HUES6 (cell line): Measurements from ENCODE around the gene CCDC186.

Experiments
- H3K27ac ChIP-seq: 2 replicates; pipeline ENCODE4 v1.7.0; 2013; ENCODE audit warnings: low read depth, mild to moderate bottlenecking, low read length, inconsistent platforms
- H3K27me3 ChIP-seq: 2 replicates; pipeline ENCODE4 v1.6.1; 2013; ENCODE audit warnings: low read length; ENCODE audit not compliant: control insufficient read depth, insufficient read depth
- H3K36me3 ChIP-seq: 2 replicates; pipeline ENCODE4 v1.6.1; 2013; ENCODE audit warnings: low read length; ENCODE audit not compliant: control insufficient read depth, insufficient read depth
- H3K4me1 ChIP-seq: 2 replicates; pipeline ENCODE4 v1.6.1; 2013; ENCODE audit warnings: low read length; ENCODE audit not compliant: control insufficient read depth, insufficient read depth
- H3K4me3 ChIP-seq: 2 replicates; pipeline ENCODE4 v1.5.1; 2013; ENCODE audit warnings: low read depth, low read length
- H3K9ac ChIP-seq: one replicate; pipeline ENCODE4 v1.6.1; 2013; ENCODE audit warnings: mild to moderate bottlenecking, low read length
- H3K9me3 ChIP-seq: 2 replicates; pipeline ENCODE4 v1.6.1; 2013; ENCODE audit warnings: low read depth, low read length; ENCODE audit not compliant: control insufficient read depth, insufficient read depth

The CCDC186 gene

GRCh38 chr10:114195079-114195478 lies 21.1 kb upstream of the CCDC186 start:
- H3K27me3 ChIP-seq, result no peaks in the 10 kb centered on the region
- no peak overlapping the region for H3K9ac ChIP-seq
- H3K36me3 ChIP-seq, result no peaks in the 10 kb centered on the region
- H3K4me1 ChIP-seq, result no peaks in the 10 kb centered on the region
- H3K4me3 ChIP-seq, result no peak overlapping the region
- H3K9me3 ChIP-seq, result no peaks in the 10 kb centered on the region
- H3K27ac ChIP-seq, result no peak overlapping the region

GRCh38 chr10:114189700-114190099 lies 15.7 kb upstream of the CCDC186 start:
- Histone ChIP-seq H3K4me1 (no peaks in the 10 kb centered on the region), H3K27me3 (no peaks in the 10 kb centered on the region), H3K9me3 (no peaks in the 10 kb centered on the region), H3K36me3 (no peaks in the 10 kb centered on the region), H3K9ac (no peak overlapping the region), H3K27ac (no peak overlapping the region), H3K4me3 (no peak overlapping the region)

- Histone ChIP-seq H3K4me1 (no peaks in the 10 kb centered on the region), H3K27me3 (no peaks in the 10 kb centered on the region), H3K9me3 (no peaks in the 10 kb centered on the region), H3K27ac (no peak overlapping the region), H3K9ac (no peak overlapping the region), H3K36me3 (no peaks in the 10 kb centered on the region), H3K4me3 (no peak overlapping the region)
Measured at GRCh38 chr10:114188900-114189299, 14.9 kb upstream of the CCDC186 start.

- H3K27ac ChIP-seq, result no peak overlapping the region
- H3K9ac ChIP-seq, result no peak overlapping the region
- H3K4me3 ChIP-seq, result no peak overlapping the region
- H3K4me1 ChIP-seq, result no peaks in the 10 kb centered on the region
- H3K36me3 ChIP-seq, result no peaks in the 10 kb centered on the region
- H3K27me3 ChIP-seq, result no peaks in the 10 kb centered on the region
- no peaks in the 10 kb centered on the region for H3K9me3 ChIP-seq
Measured at GRCh38 chr10:114188001-114188400, 14.0 kb upstream of the CCDC186 start.

GRCh38 chr10:114184276-114184675 lies 10.3 kb upstream of the CCDC186 start:
- peaks cover 10% of the 10 kb centered on the region for H3K4me1 ChIP-seq
- no peaks in the 10 kb centered on the region for H3K9me3 ChIP-seq
- no peaks in the 10 kb centered on the region for H3K36me3 ChIP-seq
- no peak overlapping the region for H3K4me3 ChIP-seq
- H3K27ac ChIP-seq, result no peak overlapping the region
- H3K27me3 ChIP-seq, result no peaks in the 10 kb centered on the region
- H3K9ac ChIP-seq, result no peak overlapping the region

GRCh38 chr10:114183563-114183962 lies 9.6 kb upstream of the CCDC186 start:
- Histone ChIP-seq H3K27me3 (0 out of 2 replicates have a peak, but pooled peaks cover 3% of the 10 kb centered on the region), H3K4me3 (no peak overlapping the region), H3K36me3 (no peaks in the 10 kb centered on the region), H3K9me3 (no peaks in the 10 kb centered on the region), H3K4me1 (peaks cover 13% of the 10 kb centered on the region), H3K27ac (no peak overlapping the region), H3K9ac (no peak overlapping the region)

GRCh38 chr10:114181971-114182370 lies 8.0 kb upstream of the CCDC186 start:
- Histone ChIP-seq H3K4me1 (peaks cover 13% of the 10 kb centered on the region), H3K27ac (no peak overlapping the region), H3K9me3 (no peaks in the 10 kb centered on the region), H3K4me3 (no peak overlapping the region), H3K36me3 (no peaks in the 10 kb centered on the region), H3K27me3 (0 out of 2 replicates have a peak, but pooled peaks cover 3% of the 10 kb centered on the region), H3K9ac (no peak overlapping the region)

GRCh38 chr10:114180937-114181336 lies 6.9 kb upstream of the CCDC186 start:
- 0 out of 2 replicates have a peak, but pooled peaks cover 3% of the 10 kb centered on the region for H3K27me3 ChIP-seq
- no peaks in the 10 kb centered on the region for H3K36me3 ChIP-seq
- no peak overlapping the region for H3K27ac ChIP-seq
- peaks cover 13% of the 10 kb centered on the region for H3K4me1 ChIP-seq
- no peak overlapping the region for H3K4me3 ChIP-seq
- H3K9me3 ChIP-seq, result no peaks in the 10 kb centered on the region
- H3K9ac ChIP-seq, result no peak overlapping the region

- Histone ChIP-seq H3K27me3 (peaks cover 6% of the 10 kb centered on the region; the same call in 1 of the 2 replicates), H3K4me1 (peaks cover 15% of the 10 kb centered on the region), H3K9me3 (no peaks in the 10 kb centered on the region), H3K4me3 (no peak overlapping the region), H3K36me3 (no peaks in the 10 kb centered on the region), H3K9ac (no peak overlapping the region), H3K27ac (no peak overlapping the region)
Measured at GRCh38 chr10:114179747-114180146, 5.7 kb upstream of the CCDC186 start.

GRCh38 chr10:114179148-114179547 lies 5.1 kb upstream of the CCDC186 start, which contains the start of gene TDRD1:
Gene TDRD1 (plus strand): TSS chr10:114179353. CDS start chr10:114187832, 8,479 bp downstream.
- Histone ChIP-seq H3K9me3 (no peaks in the 10 kb centered on the region), H3K4me1 (peaks cover 17% of the 10 kb centered on the region), H3K27ac (no peak within 1 kb of the TSS), H3K9ac (no peak within 1 kb of the TSS), H3K27me3 (peaks cover 8% of the 10 kb centered on the region; the same call in 1 of the 2 replicates), H3K4me3 (no peak within 1 kb of the TSS), H3K36me3 (no peaks in the 10 kb centered on the region)

GRCh38 chr10:114176511-114176910 lies 2.5 kb upstream of the CCDC186 start:
- no peaks in the 10 kb centered on the region for H3K9me3 ChIP-seq
- H3K9ac ChIP-seq, result no peak overlapping the region
- peaks cover 8% of the 10 kb centered on the region; the same call in 1 of the 2 replicates for H3K27me3 ChIP-seq
- no peak overlapping the region for H3K27ac ChIP-seq
- peaks cover 20% of the 10 kb centered on the region for H3K4me1 ChIP-seq
- no peak overlapping the region for H3K4me3 ChIP-seq
- H3K36me3 ChIP-seq, result no peaks in the 10 kb centered on the region; the same call in 1 of the 2 replicates
